SK-N-MC (cell line): Measurements from ENCODE around the gene CIITA.
"Not testable (repeated sequence)": the region's sequence is repeated elsewhere in the genome, so short reads cannot be mapped to it uniquely, and the experiment has no call there.

Experiments used
- EZH2 ChIP-seq: fragments of 200-600 bp; sonication (generic); IDR thresholded peaks from one replicate; pipeline ENCODE4 v1.6.1; 2017; ENCODE audit warnings: antibody characterized with exemption
- FOXP2 ChIP-seq: optimal IDR thresholded peaks from 2 replicates; pipeline ENCODE3; 2011; ENCODE audit warnings: mild to moderate bottlenecking, moderate library complexity; ENCODE audit not compliant: insufficient read depth; ENCODE audit errors: extremely low read length, control extremely low read depth
- POLR2AphosphoS5 ChIP-seq: IDR thresholded peaks from 2 replicates; pipeline ENCODE4 v1.6.1; 2012; ENCODE audit warnings: mild to moderate bottlenecking, low read depth, low read length, borderline replicate concordance

- not testable (repeated sequence) for TF ChIP-seq POLR2AphosphoS5, EZH2, FOXP2
Observed at GRCh38 chr16:10829390-10830098, 47.5 kb upstream of the CIITA start.
